IMR-90 (cell line): Measurements from ENCODE around the gene FAM227B. TPM values are rescaled to one million over a fixed set of nuclear protein-coding genes. Genes with fewer than 3 reads are reported as not detected.

ENCODE experiments used
- ATAC-seq: fragments of 200-7000 bp; cut with Tn5 transposase; 2 replicates; pipeline ENCODE4 v1.9.1; 2020; ENCODE audit warnings: low read depth, mild to moderate bottlenecking, moderate library complexity
- BruUV-seq: library from RNA; stranded (reverse); fragments of 400-500 nt; replicated peaks from 2 replicates; lab custom pipeline; 2021; lab: Mats Ljungman, UMichigan
- CTCF ChIA-PET: fragments of 300-600 bp; formaldehyde crosslinking; extraction: SDS; loops from one replicate; lab custom pipeline; 2021; ENCODE audit warnings: antibody characterized with exemption; lab: Yijun Ruan, JAX
- POLR2A ChIA-PET: fragments of 300-600 bp; sonication (Branson Sonifier 250); formaldehyde crosslinking; loops from one replicate; lab custom pipeline; 2022; ENCODE audit warnings: antibody characterized with exemption; ENCODE audit not compliant: unreplicated experiment; lab: Charles Lee
- DNase-seq: peaks from one replicate; pipeline ENCODE4 v3.0.0; 2013
- H2AFZ ChIP-seq: replicated peaks from 2 replicates; pipeline ENCODE3; 2013; ENCODE audit warnings: low read length, mild to moderate bottlenecking; ENCODE audit not compliant: poor library complexity
- H2AK5ac ChIP-seq: 2 replicates; pipeline ENCODE4 v1.6.1; 2013; ENCODE audit warnings: low read depth, low read length, inconsistent platforms
- H2AK9ac ChIP-seq: replicated peaks from 2 replicates; pipeline ENCODE3; 2013; ENCODE audit warnings: mild to moderate bottlenecking, low read depth, low read length, moderate library complexity; ENCODE audit not compliant: poor library complexity
- H2BK120ac ChIP-seq: 2 replicates; pipeline ENCODE4 v1.6.1; 2013; ENCODE audit warnings: low read depth, low read length, inconsistent platforms
- H2BK15ac ChIP-seq: 3 replicates; pipeline ENCODE4 v1.6.1; 2013; ENCODE audit warnings: low read depth, low read length, inconsistent platforms
- H2BK20ac ChIP-seq: 2 replicates; pipeline ENCODE4 v1.6.1; 2013; ENCODE audit warnings: low read depth, mild to moderate bottlenecking, inconsistent platforms, low read length, moderate library complexity
- H2BK5ac ChIP-seq: 2 replicates; pipeline ENCODE4 v1.6.1; 2013; ENCODE audit warnings: mild to moderate bottlenecking, low read depth, low read length, inconsistent platforms; ENCODE audit not compliant: poor library complexity, severe bottlenecking
- H3K14ac ChIP-seq: replicated peaks from 2 replicates; pipeline ENCODE4 v1.6.1; 2013; ENCODE audit warnings: low read depth, low read length, inconsistent platforms
- H3K18ac ChIP-seq: 2 replicates; pipeline ENCODE4 v1.6.1; 2013; ENCODE audit warnings: low read depth, low read length, control low read depth
- H3K23ac ChIP-seq: 2 replicates; pipeline ENCODE4 v1.6.1; 2013; ENCODE audit warnings: low read depth, low read length, inconsistent platforms
- H3K27ac ChIP-seq: 2 replicates; pipeline ENCODE4 v1.5.1; 2013; ENCODE audit warnings: mild to moderate bottlenecking, control low read depth, low read length; ENCODE audit not compliant: insufficient read depth
- H3K27me3 ChIP-seq: 2 replicates; pipeline ENCODE4 v1.6.1; 2013; ENCODE audit warnings: low read length; ENCODE audit not compliant: control insufficient read depth, insufficient read depth
- H3K36me3 ChIP-seq: 2 replicates; pipeline ENCODE4 v1.6.1; 2013; ENCODE audit warnings: low read length, mixed read lengths; ENCODE audit not compliant: control insufficient read depth, insufficient read depth
- H3K4ac ChIP-seq: 2 replicates; pipeline ENCODE4 v1.6.1; 2013; ENCODE audit warnings: low read depth, low read length, inconsistent platforms
- H3K4me1 ChIP-seq: 2 replicates; pipeline ENCODE4 v1.6.1; 2013; ENCODE audit warnings: low read length, mixed read lengths; ENCODE audit not compliant: control insufficient read depth, insufficient read depth
- H3K4me2 ChIP-seq: 2 replicates; pipeline ENCODE4 v1.6.1; 2013; ENCODE audit warnings: low read depth, mild to moderate bottlenecking, control low read depth, low read length, moderate library complexity
- H3K4me3 ChIP-seq: 2 replicates; pipeline ENCODE4 v1.5.1; 2013; ENCODE audit warnings: low read depth, mild to moderate bottlenecking, control low read depth, low read length, moderate library complexity; ENCODE audit not compliant: insufficient read depth
- H3K56ac ChIP-seq: 2 replicates; pipeline ENCODE4 v1.6.1; 2013; ENCODE audit warnings: low read length, inconsistent platforms; ENCODE audit not compliant: insufficient read depth; ENCODE audit errors: extremely low read depth
- H3K79me1 ChIP-seq, 2 experiments: 2 replicates each; pipeline ENCODE4 v1.6.1; 2013; ENCODE audit warnings: low read length in 2 of 2, inconsistent platforms in 1 of 2, low read depth in 1 of 2
- H3K9ac ChIP-seq: 2 replicates; pipeline ENCODE4 v1.6.1; 2013; ENCODE audit warnings: low read depth, low read length, control low read depth
- H3K9me1 ChIP-seq: 2 replicates; pipeline ENCODE4 v1.6.1; 2013; ENCODE audit warnings: low read length, inconsistent platforms; ENCODE audit not compliant: insufficient read depth
- H3K9me3 ChIP-seq: 2 replicates; pipeline ENCODE4 v1.6.1; 2013; ENCODE audit warnings: low read length; ENCODE audit not compliant: control insufficient read depth, insufficient read depth
- H4K20me1 ChIP-seq: 2 replicates; pipeline ENCODE4 v1.6.1; 2013; ENCODE audit warnings: low read length, inconsistent platforms; ENCODE audit not compliant: insufficient read depth
- H4K5ac ChIP-seq: 2 replicates; pipeline ENCODE4 v1.6.1; 2013; ENCODE audit warnings: mild to moderate bottlenecking, low read depth, low read length, control low read depth
- H4K8ac ChIP-seq, 2 experiments: 2 replicates each; pipeline ENCODE4 v1.6.1; 2013; ENCODE audit warnings: low read depth in 2 of 2, low read length in 2 of 2, control low read depth in 1 of 2, inconsistent platforms in 1 of 2
- H4K91ac ChIP-seq: 2 replicates; pipeline ENCODE4 v1.6.1; 2013; ENCODE audit warnings: low read depth, low read length, inconsistent platforms; ENCODE audit not compliant: insufficient read depth
- CHD1 ChIP-seq: IDR thresholded peaks from 2 replicates; pipeline ENCODE4 v1.6.1; 2012; ENCODE audit warnings: low read depth, low read length, improper control_type of control experiment
- MAFK ChIP-seq: IDR thresholded peaks from 2 replicates; pipeline ENCODE4 v1.6.1; 2012; ENCODE audit warnings: low read depth, low read length, improper control_type of control experiment
- MAZ ChIP-seq: IDR thresholded peaks from 2 replicates; pipeline ENCODE4 v1.6.1; 2012; ENCODE audit warnings: low read depth, mild to moderate bottlenecking, low read length, improper control_type of control experiment, moderate library complexity, borderline replicate concordance
- POLR2A ChIP-seq: IDR thresholded peaks from 2 replicates; pipeline ENCODE4 v1.6.1; 2012; ENCODE audit warnings: mild to moderate bottlenecking, low read depth, low read length
- RCOR1 ChIP-seq: IDR thresholded peaks from 2 replicates; pipeline ENCODE4 v1.6.1; 2012; ENCODE audit warnings: mild to moderate bottlenecking, low read length, improper control_type of control experiment; ENCODE audit not compliant: insufficient replicate concordance
- SMC3 ChIP-seq: fragments of 150-350 bp; IDR thresholded peaks from 2 replicates; pipeline ENCODE4 v1.6.1; 2016; ENCODE audit warnings: low read depth, mild to moderate bottlenecking, antibody characterized with exemption, low read length, moderate library complexity
- WGBS, 2 experiments: methylation state at CpG; one replicate each; pipeline versions ENCODE4 v1.1.5 to v1.1.7; 2013; ENCODE audit warnings: missing lambda C conversion rate in 2 of 2; ENCODE audit not compliant: insufficient read length in 1 of 2; ENCODE audit errors: extremely low coverage in 2 of 2; 5-methylcytosine and 5-hydroxymethylcytosine counted together
- dilution Hi-C: fragments of 300-500 bp; cut with HindIII; formaldehyde crosslinking; loops from one replicate; pipeline ENCODE4 v1.14.3; 2018; ENCODE audit warnings: low sequenced_read_pairs; ENCODE audit not compliant: unreplicated experiment
- in situ Hi-C: fragments of 300-500 bp; cut with MboI; formaldehyde crosslinking; loops from 3 replicates; pipeline ENCODE4 v1.14.3; 2019; ENCODE audit warnings: low sequenced_read_pairs, inconsistent platforms, mixed read lengths
- intact Hi-C: fragments of 100-400 bp; cut with micrococcal nuclease; formaldehyde crosslinking; loops from 2 replicates; pipeline ENCODE4 v1.10.0; 2022
- polyA plus RNA-seq, 3 experiments: library from polyadenylated mRNA; depleted of rRNA; stranded (reverse); fragments of >200 nt; gene quantifications; 2 replicates each; pipeline ENCODE4 v1.2.3, GENCODE V29; 2012; ENCODE audit warnings: low replicate concordance in 1 of 3
- total RNA-seq: library from RNA; depleted of rRNA; stranded (reverse); fragments of >200 nt; gene quantifications from 2 replicates; pipeline ENCODE4 v1.2.3, GENCODE V29; 2012

FAM227B gene
- total and polyA plus RNA-seq, 2 of the 4 experiments (the other 2 are of a cell fraction), result 1.8 to 3.0 TPM

DNA sequence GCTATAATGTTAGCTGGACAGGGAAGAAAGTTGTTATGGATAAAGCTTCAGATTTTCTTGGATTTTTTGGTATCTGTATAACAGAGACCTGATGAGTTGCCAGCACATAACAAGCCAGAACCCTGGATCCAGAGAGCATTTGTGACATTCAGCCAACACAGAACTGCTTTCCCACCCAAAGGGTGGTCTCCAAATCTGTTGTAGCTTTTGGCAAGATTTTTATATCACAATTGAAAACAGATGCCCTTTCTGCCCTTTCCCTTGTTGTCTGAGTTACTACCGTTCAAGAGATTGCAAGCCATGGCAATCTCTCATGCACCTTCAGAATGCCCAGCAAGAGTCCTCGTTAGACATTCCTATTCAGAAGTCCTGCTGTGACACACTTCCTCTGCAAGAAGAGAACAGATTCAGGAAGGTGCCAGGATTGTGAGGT, 305.2 kb downstream of the FAM227B start:
- Histone ChIP-seq H2BK5ac (no peak overlapping the region), H2BK20ac (no peak overlapping the region), H3K36me3 (peaks cover 10% of the 10 kb centered on the region), H2BK15ac (no peak overlapping the region), H3K14ac (no peak overlapping the region), H4K5ac (no peak overlapping the region), H3K27me3 (no peaks in the 10 kb centered on the region), H3K27ac (no peak overlapping the region), H3K4ac (no peak overlapping the region), H3K4me1 (peaks cover 6% of the 10 kb centered on the region), H2BK120ac (no peak overlapping the region), H3K9me3 (no peaks in the 10 kb centered on the region), H4K20me1 (peaks cover 4% of the 10 kb centered on the region; the same call in 1 of the 2 replicates), H4K8ac (no peak overlapping the region), H2AK5ac (no peak overlapping the region), H3K9ac (no peak overlapping the region), H2AFZ (no peak overlapping the region), H3K18ac (no peak overlapping the region), H3K56ac (no peak overlapping the region), H3K4me2 (no peak overlapping the region), H3K9me1 (peaks cover 11% of the 10 kb centered on the region), H3K4me3 (no peak overlapping the region), H2AK9ac (no peak overlapping the region), H3K79me1 (peaks cover 5 to 29% of the 10 kb centered on the region in 2 experiments), H3K23ac (no peak overlapping the region), H4K91ac (no peak overlapping the region)
- intact Hi-C loops, result no loop called here
- WGBS, 2 experiments, result no CpG with 5 or more reads among the region's 2 CpGs
- TF ChIP-seq SMC3 (no peak), RCOR1 (no peak), POLR2A (no peak), MAZ (no peak), MAFK (no peak), CHD1 (no peak)
- dilution Hi-C loops, result no loop called here
- DNase-seq (no peak), ATAC-seq (no peak)
- POLR2A ChIA-PET, result no interaction called here
- BruUV-seq, result no TSS peak
- CTCF ChIA-PET, result no interaction called here
- in situ Hi-C loops, result no loop called here
